Uterus (tissue), 2 donors: Measurements from ENCODE around the gene FAM78A.

Source experiments
- CTCF ChIP-seq, 4 experiments: fragments of 200-600 bp in 2 of 4; fragments of 450-650 bp in 2 of 4; sonication (generic) in 2 of 4; IDR thresholded peaks; one replicate each; pipeline ENCODE4 v1.5.1; 2016 to 2019; ENCODE audit warnings: antibody characterized with exemption in 4 of 4, mild to moderate bottlenecking in 2 of 4, moderate library complexity in 1 of 4
- POLR2A ChIP-seq, 2 donors: fragments of 450-650 bp; IDR thresholded peaks; one replicate each; pipeline ENCODE4 v1.6.1; 2016; ENCODE audit warnings: antibody characterized with exemption in 2 of 2, mild to moderate bottlenecking in 1 of 2, moderate library complexity in 1 of 2

- TF ChIP-seq CTCF (IDR thresholded peaks at IDR 0.05), result no peak
- TF ChIP-seq POLR2A (IDR thresholded peaks at IDR 0.05), result no peak
Observed at GRCh38 chr9:131227959-131228460, 48.3 kb downstream of the FAM78A start.
